RPMI7951 (cell line): ENCODE results near the gene MYO16. TPM values are rescaled to one million over a fixed set of nuclear protein-coding genes. Genes with fewer than 3 reads are reported as not detected.

Source experiments
- DNase-seq: peaks from one replicate; pipeline ENCODE4 v3.0.0-alpha.2; 2012; ENCODE audit warnings: low read depth
- total RNA-seq: library from RNA; depleted of rRNA; stranded (reverse); fragments of >200 nt; shearing (Covaris generic); gene quantifications from 2 replicates; pipeline ENCODE4 v1.2.3, GENCODE V29; 2014

The MYO16 gene
- total RNA-seq, 1 experiment from 2014 or later: not detected

- no peak for DNase-seq
Measured at GRCh38 chr13:108797354-108797753, 167.9 kb downstream of the MYO16 start.

- DNase-seq: no peak
Measured at GRCh38 chr13:108807841-108808240, 178.4 kb downstream of the MYO16 start.

GRCh38 chr13:108812165-108812564 lies 182.8 kb downstream of the MYO16 start:
- DNase-seq: no peak

- DNase-seq: no peak
Measured at GRCh38 chr13:108812661-108813060, 183.2 kb downstream of the MYO16 start.

DNA sequence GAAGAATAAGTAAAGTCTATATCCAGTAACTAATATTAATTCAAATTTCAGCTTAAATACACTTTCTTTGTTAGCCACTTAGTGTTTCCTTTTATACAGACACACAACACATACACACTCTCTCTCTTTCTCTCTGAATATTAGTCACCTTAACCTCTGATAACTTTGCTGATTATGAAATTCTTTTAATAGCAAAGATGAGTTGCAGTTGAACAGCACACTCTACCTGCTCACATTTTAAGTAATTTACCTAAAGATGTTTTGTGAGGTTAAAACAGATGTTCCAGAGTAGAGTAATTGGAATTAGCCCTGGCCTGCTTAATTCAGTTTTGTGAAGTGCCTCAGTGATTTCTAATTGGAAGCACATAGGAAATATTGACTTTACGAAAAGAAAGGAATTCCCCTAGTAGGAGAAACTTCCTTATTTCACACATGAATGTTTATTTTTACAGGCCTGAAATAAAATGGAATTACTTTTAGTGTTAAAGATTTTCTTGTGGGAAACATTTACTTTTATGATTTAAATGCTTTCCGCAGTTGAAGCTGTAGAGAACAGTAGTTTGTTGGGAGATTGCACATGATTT lies 184.3 kb downstream of the MYO16 start:
- no peak for DNase-seq

DNA sequence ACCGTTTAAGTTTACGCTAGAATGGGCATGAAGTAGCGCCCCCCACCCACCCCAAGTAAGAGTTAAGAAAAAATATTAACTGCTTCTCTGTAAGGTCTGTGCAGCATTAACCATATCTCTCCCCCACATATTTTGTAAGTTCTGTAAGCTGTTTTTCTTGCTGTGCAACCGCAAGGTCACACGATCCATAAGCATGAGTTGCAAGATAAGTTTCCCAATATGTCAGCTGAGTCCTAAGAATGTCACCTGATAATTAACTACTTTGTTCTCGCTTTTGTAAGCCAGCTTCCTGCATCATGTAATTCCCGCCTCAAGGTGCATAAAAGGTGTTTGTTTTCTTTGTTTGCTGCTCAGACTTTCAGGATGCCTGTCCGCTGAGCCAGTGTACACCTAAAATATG lies 187.0 kb downstream of the MYO16 start:
- no peak for DNase-seq

- DNase-seq: no peak
Measured at GRCh38 chr13:108827646-108828045, 198.2 kb downstream of the MYO16 start.

DNA sequence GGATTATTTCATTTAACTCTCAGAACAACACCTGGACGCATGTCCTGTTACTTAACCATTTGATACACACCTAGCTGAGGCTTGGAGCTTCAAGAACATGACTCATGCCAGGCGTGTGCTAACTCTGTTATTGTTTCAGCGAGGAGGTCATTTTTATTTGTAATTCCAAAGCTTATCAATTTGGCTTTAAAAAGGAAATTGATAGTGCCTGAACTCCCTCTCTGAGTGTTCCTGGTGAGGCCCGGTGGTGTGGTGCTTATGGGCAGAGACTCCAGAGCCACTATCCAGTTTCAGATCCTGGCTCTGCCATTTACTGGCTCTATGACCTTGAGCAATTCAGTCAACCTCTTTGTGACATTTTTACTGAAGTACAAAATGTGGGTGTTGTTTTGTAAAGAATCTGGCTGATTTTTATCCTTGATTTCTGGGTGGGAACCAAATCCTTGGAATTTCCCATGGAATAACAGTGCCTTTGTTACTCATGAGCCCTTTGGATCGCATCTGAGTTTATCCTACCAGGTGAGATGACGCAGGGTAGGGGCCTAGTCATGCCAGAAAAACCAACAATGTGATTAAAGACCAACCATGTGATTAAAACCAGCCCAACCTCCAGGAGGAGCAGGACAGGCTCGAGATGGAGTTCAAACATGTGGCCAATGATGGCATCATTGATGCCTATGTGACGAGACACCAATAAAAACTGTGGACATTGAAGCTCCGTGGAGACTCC lies 198.8 kb downstream of the MYO16 start:
- DNase-seq: no peak

DNA sequence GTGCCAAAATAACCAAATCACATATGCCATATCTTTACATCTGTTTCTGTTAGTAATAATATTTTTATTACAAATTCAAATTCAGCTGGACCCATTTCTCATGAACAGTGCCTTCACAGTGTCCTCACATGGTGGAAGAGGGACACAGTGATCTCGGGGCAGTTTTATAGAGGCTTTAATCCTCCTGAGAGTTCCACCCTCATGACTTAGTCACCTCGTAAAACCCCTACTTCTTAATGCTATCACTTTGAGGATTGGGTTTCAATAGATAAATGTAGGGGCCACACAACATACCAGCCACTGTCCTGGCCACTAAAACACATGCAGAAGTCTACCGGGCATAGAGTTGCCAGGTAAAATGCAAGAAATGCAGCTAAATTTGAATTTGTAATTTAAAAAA lies 201.5 kb downstream of the MYO16 start:
- DNase-seq: no peak

DNA sequence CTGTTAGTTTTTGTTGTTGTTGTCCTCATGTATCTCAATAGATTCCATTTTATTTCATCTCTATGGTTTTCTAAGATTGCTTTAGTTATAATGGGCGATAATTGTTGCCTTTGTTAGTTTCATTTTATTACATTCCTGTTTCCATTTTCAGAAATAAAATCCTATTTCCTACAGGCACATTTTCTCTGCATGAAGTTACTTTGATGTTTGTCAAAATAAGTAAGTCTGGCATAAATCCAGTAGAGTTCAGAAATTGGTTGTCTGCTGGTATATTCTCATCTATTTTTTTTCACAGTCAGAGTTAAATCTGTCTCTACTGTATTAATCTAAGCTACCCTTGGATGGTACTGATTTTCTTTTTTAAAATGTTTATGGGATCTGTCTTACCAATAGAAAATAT lies 204.1 kb downstream of the MYO16 start:
- DNase-seq: no peak

- no peak for DNase-seq
Measured at GRCh38 chr13:108834193-108834592, 204.8 kb downstream of the MYO16 start.

- DNase-seq: no peak
Measured at GRCh38 chr13:108835083-108835482, 205.7 kb downstream of the MYO16 start.

GRCh38 chr13:108850691-108851090 lies 221.3 kb downstream of the MYO16 start:
- DNase-seq: no peak

GRCh38 chr13:108851660-108852059 lies 222.2 kb downstream of the MYO16 start:
- DNase-seq: no peak

GRCh38 chr13:108853031-108853430 lies 223.6 kb downstream of the MYO16 start:
- no peak for DNase-seq

DNA sequence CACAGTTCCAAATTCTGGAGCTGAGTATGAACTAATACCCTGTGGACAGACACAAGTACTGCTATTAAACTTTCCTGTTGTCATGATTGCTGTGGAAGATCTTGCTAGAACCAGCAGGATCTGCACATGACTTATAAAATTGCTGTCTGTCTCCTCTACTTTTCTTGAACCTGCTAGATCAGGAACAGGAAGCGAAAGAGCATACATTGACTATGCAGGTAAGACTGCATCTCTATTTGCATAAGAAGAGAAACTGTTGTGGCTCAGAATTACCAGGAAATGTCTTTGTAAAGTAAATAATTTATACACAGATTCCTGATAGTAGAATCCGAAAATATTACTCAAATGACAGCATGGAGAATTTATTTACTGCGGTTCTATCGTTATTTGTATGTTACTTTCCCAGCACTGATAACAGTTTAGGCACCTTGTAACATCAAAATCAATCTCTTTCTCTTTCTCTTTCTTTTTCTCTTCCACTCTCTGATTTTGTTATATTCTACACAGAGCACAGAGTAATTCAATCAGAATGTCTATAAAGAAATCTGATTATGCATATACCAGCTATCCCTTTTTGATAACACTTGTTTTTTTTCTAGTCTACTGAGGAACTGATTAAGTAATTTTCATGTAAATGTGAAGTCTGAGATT lies 226.5 kb downstream of the MYO16 start:
- no peak for DNase-seq

- no peak for DNase-seq
Measured at GRCh38 chr13:108858676-108859075, 229.3 kb downstream of the MYO16 start.

GRCh38 chr13:108859197-108860012 lies 230.0 kb downstream of the MYO16 start:
- DNase-seq: peak; percentile 0

DNA sequence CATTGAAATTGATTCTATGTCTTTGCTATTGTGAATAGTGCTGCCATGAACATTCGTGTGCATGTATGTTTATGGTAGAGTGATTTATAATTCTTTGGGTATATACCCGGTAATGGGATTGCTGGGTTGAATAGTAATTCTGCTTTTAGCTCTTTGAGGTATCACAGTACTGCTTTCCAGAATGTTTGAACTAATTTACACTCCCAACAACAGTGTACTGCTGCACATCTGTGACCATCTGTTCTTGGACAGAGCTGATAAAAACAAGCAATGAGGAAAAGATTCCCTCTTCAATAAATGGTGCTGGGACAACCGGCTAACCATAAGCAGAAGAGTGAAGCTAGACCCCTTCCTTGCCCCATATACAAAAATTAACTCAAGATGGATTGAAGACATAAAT lies 231.0 kb downstream of the MYO16 start:
- no peak for DNase-seq

DNA sequence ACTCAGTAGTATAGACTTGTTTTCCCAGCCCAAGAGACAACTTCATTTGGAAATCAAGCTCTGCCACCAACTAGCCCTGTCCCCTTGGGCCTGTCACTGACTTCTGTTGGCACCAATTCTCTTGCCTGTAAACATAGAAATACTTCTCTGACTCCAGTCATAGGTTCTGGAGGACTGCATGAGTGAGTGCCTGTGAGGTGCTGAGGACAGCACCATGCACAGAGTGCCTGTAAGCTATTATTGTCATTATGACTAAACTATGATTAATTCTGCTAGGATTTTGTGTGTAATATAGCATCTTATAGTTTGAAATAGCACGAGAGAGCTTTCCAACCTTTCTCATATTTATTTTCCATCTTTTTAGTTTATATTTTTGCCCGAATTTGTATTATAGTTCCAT lies 247.9 kb downstream of the MYO16 start:
- no peak for DNase-seq

DNA sequence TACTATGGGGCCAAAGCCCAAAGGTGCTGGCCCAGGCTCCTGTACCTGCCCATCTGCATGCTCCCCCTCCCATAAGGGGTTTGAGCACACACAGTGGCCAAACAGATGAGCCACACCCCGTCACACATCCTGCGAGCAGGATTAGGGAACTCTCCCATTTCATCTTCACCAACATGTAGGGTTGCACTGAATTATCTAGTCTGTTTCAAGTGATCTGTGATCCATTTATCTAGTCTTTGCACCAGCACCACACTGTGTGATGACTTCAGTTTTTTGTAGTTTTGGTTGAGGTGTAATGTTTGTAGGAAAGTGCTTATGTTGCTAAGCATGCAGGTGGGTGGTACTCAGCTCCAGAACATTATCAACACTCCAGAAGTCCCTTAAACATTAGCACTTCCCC lies 249.3 kb downstream of the MYO16 start:
- DNase-seq: no peak

DNA sequence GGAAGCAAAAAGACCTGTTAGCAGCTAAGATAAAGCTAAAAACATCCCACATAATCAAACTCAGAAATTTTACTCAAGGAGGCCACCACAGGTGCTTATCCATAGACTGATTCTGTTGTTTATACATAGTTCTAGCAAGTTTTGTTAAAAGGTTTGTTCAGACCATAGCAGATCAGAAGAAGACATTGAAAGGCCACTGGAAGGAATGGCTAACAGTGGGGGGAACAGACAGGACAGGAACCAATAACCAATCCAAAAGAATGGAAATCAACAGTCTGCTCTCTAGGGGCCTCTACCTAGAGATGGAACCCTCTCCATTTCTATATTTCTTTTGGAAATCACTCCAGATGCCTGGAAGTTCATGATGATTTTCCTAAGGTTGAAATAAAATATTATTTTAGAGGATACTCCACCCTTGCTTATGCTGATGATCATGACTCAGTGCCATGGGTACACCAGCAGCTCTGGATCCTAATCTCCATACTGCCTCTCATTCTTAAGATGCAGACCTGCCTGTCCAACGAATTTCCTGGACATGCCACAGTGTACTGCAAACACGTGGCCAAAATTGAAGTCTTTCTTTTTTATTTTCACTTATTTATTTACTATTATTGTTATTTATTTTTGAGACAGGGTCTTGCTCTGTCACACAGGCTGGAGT lies 260.0 kb downstream of the MYO16 start:
- no peak for DNase-seq
